Panc1 (cell line): Measurements from ENCODE around the gene LRRC73.

Experiments
- POLR2AphosphoS5 ChIP-seq: IDR thresholded peaks from 2 replicates; pipeline ENCODE4 v1.6.1; 2012; ENCODE audit warnings: mild to moderate bottlenecking, low read depth, low read length, moderate library complexity
- SIN3A ChIP-seq: IDR thresholded peaks from 2 replicates; pipeline ENCODE4 v1.6.1; 2012; ENCODE audit warnings: low read depth, mild to moderate bottlenecking, low read length, moderate library complexity, borderline replicate concordance; ENCODE audit not compliant: insufficient read depth
- TCF7L2 ChIP-seq: IDR thresholded peaks from 2 replicates; pipeline ENCODE4 v1.6.1; 2011; ENCODE audit warnings: mild to moderate bottlenecking, low read depth, low read length, inconsistent platforms
- TF ChIP-seq, protein P1 (sequence below): fragments of 450-650 bp; IDR thresholded peaks from 2 replicates; pipeline ENCODE4 v1.5.1; 2017; ENCODE audit warnings: mild to moderate bottlenecking
- TF ChIP-seq, protein P2 (sequence below), 2 experiments: IDR thresholded peaks; 2 replicates each; pipeline ENCODE4 v1.6.1; 2011 to 2012; ENCODE audit warnings: low read depth in 2 of 2, control low read depth in 1 of 2, low read length in 1 of 2, mild to moderate bottlenecking in 1 of 2, moderate library complexity in 1 of 2; ENCODE audit not compliant: insufficient read depth in 1 of 2

GRCh38 chr6:43489277-43490072 is 20.7 kb downstream of the LRRC73 start:
- TF ChIP-seq, protein P1, sequence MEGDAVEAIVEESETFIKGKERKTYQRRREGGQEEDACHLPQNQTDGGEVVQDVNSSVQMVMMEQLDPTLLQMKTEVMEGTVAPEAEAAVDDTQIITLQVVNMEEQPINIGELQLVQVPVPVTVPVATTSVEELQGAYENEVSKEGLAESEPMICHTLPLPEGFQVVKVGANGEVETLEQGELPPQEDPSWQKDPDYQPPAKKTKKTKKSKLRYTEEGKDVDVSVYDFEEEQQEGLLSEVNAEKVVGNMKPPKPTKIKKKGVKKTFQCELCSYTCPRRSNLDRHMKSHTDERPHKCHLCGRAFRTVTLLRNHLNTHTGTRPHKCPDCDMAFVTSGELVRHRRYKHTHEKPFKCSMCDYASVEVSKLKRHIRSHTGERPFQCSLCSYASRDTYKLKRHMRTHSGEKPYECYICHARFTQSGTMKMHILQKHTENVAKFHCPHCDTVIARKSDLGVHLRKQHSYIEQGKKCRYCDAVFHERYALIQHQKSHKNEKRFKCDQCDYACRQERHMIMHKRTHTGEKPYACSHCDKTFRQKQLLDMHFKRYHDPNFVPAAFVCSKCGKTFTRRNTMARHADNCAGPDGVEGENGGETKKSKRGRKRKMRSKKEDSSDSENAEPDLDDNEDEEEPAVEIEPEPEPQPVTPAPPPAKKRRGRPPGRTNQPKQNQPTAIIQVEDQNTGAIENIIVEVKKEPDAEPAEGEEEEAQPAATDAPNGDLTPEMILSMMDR: no peak
- TF ChIP-seq, protein P2, sequence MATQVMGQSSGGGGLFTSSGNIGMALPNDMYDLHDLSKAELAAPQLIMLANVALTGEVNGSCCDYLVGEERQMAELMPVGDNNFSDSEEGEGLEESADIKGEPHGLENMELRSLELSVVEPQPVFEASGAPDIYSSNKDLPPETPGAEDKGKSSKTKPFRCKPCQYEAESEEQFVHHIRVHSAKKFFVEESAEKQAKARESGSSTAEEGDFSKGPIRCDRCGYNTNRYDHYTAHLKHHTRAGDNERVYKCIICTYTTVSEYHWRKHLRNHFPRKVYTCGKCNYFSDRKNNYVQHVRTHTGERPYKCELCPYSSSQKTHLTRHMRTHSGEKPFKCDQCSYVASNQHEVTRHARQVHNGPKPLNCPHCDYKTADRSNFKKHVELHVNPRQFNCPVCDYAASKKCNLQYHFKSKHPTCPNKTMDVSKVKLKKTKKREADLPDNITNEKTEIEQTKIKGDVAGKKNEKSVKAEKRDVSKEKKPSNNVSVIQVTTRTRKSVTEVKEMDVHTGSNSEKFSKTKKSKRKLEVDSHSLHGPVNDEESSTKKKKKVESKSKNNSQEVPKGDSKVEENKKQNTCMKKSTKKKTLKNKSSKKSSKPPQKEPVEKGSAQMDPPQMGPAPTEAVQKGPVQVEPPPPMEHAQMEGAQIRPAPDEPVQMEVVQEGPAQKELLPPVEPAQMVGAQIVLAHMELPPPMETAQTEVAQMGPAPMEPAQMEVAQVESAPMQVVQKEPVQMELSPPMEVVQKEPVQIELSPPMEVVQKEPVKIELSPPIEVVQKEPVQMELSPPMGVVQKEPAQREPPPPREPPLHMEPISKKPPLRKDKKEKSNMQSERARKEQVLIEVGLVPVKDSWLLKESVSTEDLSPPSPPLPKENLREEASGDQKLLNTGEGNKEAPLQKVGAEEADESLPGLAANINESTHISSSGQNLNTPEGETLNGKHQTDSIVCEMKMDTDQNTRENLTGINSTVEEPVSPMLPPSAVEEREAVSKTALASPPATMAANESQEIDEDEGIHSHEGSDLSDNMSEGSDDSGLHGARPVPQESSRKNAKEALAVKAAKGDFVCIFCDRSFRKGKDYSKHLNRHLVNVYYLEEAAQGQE (IDR thresholded peaks at IDR 0.05; ENCODE audit: insufficient read depth in 1 of 2, low read depth in 2 of 2, low read length in 1 of 2): no peak
- TF ChIP-seq POLR2AphosphoS5 (no peak), SIN3A (no peak), TCF7L2 (no peak)
